IPS-15b (cell line): ENCODE results near the gene ELK1.
"Not testable (repeated sequence)": the region's sequence is repeated elsewhere in the genome, so short reads cannot be mapped to it uniquely, and the experiment has no call there.

Experiments used
- H3K27me3 ChIP-seq: one replicate; pipeline ENCODE4 v1.6.1; 2013; ENCODE audit warnings: low read length; ENCODE audit not compliant: control insufficient read depth, insufficient read depth
- H3K36me3 ChIP-seq: one replicate; pipeline ENCODE4 v1.6.1; 2013; ENCODE audit warnings: low read length; ENCODE audit not compliant: control insufficient read depth, insufficient read depth
- H3K4me1 ChIP-seq: one replicate; pipeline ENCODE4 v1.6.1; 2013; ENCODE audit warnings: mild to moderate bottlenecking, low read length; ENCODE audit not compliant: control insufficient read depth, insufficient read depth
- H3K4me3 ChIP-seq: one replicate; pipeline ENCODE4 v1.5.1; 2013; ENCODE audit warnings: low read depth, low read length
- H3K9ac ChIP-seq: one replicate; pipeline ENCODE4 v1.6.1; 2013; ENCODE audit warnings: low read depth, mild to moderate bottlenecking, low read length
- H3K9me3 ChIP-seq: one replicate; pipeline ENCODE4 v1.6.1; 2013; ENCODE audit warnings: mild to moderate bottlenecking, low read length; ENCODE audit not compliant: control insufficient read depth, insufficient read depth

The ELK1 gene, protein sequence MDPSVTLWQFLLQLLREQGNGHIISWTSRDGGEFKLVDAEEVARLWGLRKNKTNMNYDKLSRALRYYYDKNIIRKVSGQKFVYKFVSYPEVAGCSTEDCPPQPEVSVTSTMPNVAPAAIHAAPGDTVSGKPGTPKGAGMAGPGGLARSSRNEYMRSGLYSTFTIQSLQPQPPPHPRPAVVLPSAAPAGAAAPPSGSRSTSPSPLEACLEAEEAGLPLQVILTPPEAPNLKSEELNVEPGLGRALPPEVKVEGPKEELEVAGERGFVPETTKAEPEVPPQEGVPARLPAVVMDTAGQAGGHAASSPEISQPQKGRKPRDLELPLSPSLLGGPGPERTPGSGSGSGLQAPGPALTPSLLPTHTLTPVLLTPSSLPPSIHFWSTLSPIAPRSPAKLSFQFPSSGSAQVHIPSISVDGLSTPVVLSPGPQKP

DNA sequence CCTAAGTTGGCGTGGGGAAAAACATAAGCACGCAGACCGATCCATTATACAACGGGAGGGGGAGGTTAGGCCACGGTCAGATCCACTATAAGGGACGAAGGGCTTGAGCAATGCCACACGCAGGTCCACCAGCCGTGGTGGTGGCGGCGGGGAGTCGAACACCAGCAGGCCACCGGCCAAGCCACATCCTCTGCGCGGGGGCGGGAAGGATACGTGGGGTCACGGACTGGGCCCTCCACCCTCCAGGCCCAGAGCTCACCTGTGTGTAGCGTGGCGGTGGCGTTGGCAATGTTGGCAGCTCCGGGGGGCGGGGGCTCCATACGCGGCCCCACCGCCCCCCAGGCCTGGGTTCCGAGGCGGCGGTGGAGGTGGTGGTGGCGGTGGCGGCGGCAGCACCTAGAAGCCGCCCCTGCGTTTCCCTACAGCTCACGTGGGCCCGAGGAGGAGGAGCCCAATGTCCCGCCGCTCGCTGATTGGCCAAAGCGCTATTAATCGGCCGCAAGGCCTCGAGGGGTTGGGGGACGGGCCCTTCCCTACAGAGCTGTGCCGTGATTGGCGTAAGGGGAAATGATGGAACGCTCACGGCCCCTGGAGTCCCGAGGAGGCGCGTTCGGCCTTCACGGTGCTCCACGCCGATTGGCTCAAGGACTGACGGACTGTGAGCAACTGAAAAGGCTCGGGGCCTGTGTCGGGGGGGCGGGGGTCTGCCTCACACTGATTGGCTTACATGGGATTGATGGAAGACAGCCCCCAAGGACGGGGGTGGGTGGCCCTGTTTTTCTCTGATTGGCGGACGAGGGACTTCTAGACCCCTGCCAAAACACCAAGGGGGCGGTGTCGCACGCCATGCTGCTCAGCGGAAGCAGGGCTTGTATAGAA, at the start of gene ELK1:
TSS of gene ELK1 (minus strand) at position 400 of the 879 bp plus-strand sequence. CDS start 9,122 bp downstream, outside the sequence.
- Histone ChIP-seq H3K36me3 (no peaks in the 10 kb centered on the region), H3K9me3 (no peaks in the 10 kb centered on the region), H3K4me1 (no peaks in the 10 kb centered on the region), H3K9ac (no peak within 1 kb of the TSS), H3K27me3 (no peaks in the 10 kb centered on the region), H3K4me3 (peak within 1 kb of the TSS; percentile 70)

DNA sequence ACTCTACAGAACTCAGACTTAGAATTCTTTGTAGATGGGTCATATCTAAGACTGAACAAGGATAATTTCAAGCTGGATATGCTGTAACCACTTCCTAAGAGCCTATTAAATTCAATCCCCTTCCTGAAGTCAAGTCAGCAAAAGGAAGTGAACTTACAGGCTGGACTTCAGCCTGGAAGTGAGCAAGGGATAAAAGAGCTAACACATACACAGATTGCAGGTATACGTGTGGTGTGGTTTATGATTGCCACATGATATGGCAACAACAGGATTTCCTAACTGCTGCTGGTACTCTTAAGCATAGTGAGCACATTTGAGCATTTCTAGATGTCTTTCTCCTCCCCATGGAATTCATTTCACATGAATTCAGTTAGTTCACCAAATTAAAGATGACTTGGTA, 46.8 kb upstream of the ELK1 start:
- no peak overlapping the region for H3K4me3 ChIP-seq
- H3K9ac ChIP-seq: no peak overlapping the region
- H3K9me3 ChIP-seq: no peaks in the 10 kb centered on the region
- no peaks in the 10 kb centered on the region for H3K36me3 ChIP-seq
- no peaks in the 10 kb centered on the region for H3K27me3 ChIP-seq
- no peaks in the 10 kb centered on the region for H3K4me1 ChIP-seq

DNA sequence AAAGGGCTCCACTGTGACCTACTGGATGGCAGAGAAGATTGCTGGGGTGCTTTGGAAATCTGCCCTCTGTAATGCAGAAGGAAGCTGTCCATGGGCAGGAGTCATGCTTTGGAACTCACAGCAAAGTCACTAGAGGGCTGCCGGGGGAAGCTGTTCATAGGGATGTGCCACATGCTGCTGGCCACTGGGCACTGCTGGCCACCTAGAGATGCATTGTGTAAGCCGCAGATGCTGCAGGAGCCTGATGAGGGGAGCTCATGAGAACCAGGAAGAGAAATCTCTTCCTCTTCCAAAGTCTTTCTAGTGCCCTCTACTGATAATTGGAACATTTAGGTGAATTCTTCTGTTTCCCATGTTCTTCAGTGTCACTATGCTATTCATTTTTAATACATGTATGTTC, 39.8 kb upstream of the ELK1 start:
- no peaks in the 10 kb centered on the region for H3K27me3 ChIP-seq
- no peak overlapping the region for H3K4me3 ChIP-seq
- no peaks in the 10 kb centered on the region for H3K4me1 ChIP-seq
- no peak overlapping the region for H3K9ac ChIP-seq
- no peaks in the 10 kb centered on the region for H3K9me3 ChIP-seq
- H3K36me3 ChIP-seq: no peaks in the 10 kb centered on the region

DNA sequence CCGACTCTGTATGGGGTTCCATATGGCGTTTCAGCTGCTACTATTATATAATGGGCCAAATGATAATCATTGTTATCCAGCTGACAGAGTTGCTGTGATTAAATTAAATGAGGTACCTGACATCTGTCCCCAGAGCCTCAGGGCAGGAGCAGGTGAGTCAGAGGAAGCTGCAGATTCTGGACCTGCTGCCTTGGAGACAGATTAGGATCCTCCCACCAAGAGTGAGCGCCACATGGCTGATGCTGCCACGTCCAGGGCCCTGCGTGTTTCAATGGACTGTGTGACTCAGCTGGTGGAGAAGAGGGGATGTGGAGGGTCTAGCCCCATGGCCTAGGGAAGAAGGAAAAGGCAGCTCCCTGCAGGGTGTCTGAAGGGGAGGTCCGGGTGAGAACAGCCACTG, 36.9 kb upstream of the ELK1 start:
- Histone ChIP-seq H3K9ac (no peak overlapping the region), H3K4me3 (no peak overlapping the region), H3K4me1 (no peaks in the 10 kb centered on the region), H3K27me3 (no peaks in the 10 kb centered on the region), H3K36me3 (no peaks in the 10 kb centered on the region), H3K9me3 (no peaks in the 10 kb centered on the region)

DNA sequence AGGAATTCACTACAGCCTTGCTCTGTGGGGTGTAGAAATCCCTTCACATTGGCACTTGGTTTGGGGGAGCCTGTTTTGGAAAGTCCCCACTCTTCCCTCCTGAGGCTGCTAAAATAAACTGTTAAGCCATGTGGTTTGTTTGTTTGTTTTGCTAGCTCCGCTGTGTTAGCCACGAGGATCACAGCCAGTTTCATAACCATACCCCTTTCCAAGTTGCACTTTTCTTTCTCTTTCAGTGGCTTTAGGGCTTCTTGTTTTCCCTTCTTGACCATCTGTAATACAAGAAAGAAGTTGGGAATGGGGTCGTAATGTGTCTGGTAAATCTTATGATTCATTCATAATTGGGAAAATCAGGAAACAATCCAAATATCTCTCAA, 33.5 kb upstream of the ELK1 start:
- H3K9ac ChIP-seq: no peak overlapping the region
- H3K27me3 ChIP-seq: no peaks in the 10 kb centered on the region
- H3K4me3 ChIP-seq: no peak overlapping the region
- H3K9me3 ChIP-seq: no peaks in the 10 kb centered on the region
- no peaks in the 10 kb centered on the region for H3K36me3 ChIP-seq
- H3K4me1 ChIP-seq: no peaks in the 10 kb centered on the region

DNA sequence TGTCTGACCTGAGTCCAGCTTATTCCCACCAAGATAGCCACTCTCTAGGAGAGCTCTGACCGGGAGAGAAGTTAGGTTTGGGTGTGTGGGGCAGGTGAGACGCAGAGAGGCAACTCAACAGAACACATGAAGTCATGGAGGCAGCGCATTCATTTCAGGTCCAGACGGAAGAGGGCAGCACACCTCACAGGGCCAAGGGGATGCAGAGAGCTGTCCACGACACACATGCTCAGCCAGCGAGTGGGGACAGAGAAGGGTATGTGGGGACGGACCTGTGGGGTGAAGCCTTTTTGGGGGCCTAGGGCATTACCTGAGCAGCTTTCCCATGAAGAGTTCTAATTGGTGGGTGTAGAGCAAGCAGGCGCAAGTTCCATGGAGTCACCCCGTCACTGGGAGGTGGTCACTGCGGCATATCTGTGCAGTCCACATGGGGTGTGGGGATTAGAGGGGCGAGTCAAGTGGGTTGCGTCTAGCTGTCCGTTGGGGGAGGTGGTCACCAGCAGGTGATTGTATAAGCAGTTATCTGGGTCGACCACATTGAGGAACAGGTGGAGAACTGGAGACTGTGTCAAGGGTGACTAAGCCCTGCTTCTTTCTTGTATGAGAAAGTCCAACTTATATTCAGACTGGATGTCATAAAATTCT, 32.9 kb upstream of the ELK1 start:
- Histone ChIP-seq H3K4me1 (no peaks in the 10 kb centered on the region), H3K4me3 (no peak overlapping the region), H3K9me3 (no peaks in the 10 kb centered on the region), H3K27me3 (no peaks in the 10 kb centered on the region), H3K36me3 (no peaks in the 10 kb centered on the region), H3K9ac (no peak overlapping the region)

DNA sequence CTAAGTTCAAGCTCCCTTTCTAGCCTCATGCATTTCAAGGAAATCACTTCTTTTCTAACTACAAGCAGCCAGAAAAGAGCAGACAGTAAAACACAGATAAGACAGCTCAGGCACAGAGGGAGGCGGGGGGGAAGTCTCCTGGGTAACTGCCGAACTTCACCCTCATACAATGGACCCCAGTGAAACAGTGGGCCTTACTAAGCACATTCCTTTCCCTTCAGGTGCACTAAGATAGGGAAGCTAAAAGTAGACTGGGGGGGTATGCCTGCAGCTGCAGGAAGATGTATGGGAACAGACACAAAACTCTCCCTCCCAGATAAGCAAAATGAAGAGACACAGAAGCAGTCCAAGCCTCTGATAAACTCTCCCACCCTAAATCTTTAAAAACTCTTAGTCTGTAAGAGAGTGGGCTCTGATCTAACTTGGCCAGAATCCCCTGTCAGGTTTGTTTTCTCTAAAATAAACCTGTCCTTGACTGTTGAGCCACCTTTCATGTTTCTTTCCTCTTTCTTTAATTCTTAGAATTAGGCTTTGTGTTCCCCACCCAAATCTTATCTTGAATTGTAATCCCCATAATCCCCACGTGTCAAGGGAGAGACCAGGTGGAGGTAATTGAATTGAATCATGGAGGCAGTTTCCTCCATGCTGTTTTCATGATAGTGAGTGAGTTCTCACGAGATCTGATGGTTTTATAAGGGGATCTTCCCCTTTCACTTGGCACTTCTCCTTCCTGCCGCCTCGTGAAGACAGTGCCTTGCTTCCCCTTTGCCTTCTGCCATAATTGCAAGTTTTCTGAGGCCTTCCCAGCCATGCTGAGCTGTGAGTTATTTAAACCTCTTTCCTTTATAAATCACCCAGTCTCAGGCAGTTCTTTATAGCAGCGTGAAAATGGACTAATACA, 25.8 kb upstream of the ELK1 start:
- not testable (repeated sequence) for H3K36me3 ChIP-seq, H3K4me1 ChIP-seq, H3K9me3 ChIP-seq, H3K9ac ChIP-seq, H3K27me3 ChIP-seq, H3K4me3 ChIP-seq

DNA sequence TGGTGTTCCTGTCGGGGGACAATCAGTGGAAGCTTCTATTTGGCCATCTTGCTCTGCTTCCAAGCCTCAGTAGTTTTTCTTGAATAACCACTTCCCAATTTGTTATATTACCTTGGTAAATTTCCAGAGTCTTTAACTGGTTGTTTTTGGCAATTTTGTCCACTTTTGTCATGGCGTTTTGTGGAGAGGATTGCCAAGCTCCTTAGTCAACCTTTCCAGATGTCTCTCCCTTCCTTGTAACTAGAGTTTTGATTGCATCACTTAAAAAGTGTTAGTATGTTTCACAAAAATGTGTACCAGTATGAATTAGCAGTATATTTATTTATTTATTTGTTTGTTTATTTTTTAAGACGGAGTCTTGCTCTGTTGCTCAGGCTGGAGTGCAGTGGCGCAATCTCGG, 24.4 kb upstream of the ELK1 start:
- Histone ChIP-seq H3K9ac (no peak overlapping the region), H3K36me3 (no peaks in the 10 kb centered on the region), H3K4me3 (no peak overlapping the region), H3K27me3 (no peaks in the 10 kb centered on the region), H3K4me1 (no peaks in the 10 kb centered on the region), H3K9me3 (no peaks in the 10 kb centered on the region)

DNA sequence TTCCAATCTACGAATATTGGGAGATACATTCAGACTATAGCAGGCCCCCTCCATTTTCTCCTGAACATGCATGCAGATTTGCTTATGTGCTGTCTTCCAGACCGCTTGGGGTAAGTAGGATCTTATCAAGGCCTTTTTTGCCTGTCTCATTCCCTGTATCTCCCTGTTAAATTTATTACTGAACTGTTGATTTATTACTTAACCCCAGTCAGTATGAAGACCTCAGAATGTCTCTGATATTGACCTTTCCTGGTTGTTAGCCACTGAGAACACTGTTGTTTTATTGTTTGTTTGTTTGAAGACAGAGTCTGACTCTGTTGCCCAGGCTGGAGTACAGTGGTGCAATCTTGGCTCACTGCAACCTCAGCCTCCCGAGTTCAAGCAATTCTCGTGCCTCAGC, 15.4 kb upstream of the ELK1 start:
- H3K36me3 ChIP-seq, H3K27me3 ChIP-seq, H3K4me1 ChIP-seq, H3K9ac ChIP-seq, H3K9me3 ChIP-seq, H3K4me3 ChIP-seq: not testable (repeated sequence)

DNA sequence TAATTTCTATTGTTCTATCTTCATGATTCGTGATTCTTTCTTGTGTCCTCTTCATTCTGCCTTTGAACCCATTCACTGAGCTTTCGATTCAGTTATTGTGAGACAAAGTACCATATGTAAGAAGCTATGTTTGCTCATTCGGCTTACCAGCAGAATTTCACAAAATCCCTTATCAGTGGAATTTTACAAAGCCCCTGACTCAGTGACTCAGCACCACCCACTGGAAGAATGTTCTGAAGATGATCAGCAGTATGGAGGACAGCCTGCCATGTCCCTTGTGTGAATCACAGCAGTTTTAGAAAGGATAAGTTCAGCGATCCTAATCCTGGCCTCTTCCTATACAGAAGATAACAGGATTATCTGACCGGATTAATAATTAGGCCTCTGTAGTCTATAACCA, 14.4 kb upstream of the ELK1 start:
- H3K9ac ChIP-seq: no peak overlapping the region
- H3K4me1 ChIP-seq: no peaks in the 10 kb centered on the region
- H3K27me3 ChIP-seq: no peaks in the 10 kb centered on the region
- H3K4me3 ChIP-seq: no peak overlapping the region
- no peaks in the 10 kb centered on the region for H3K9me3 ChIP-seq
- H3K36me3 ChIP-seq: no peaks in the 10 kb centered on the region

DNA sequence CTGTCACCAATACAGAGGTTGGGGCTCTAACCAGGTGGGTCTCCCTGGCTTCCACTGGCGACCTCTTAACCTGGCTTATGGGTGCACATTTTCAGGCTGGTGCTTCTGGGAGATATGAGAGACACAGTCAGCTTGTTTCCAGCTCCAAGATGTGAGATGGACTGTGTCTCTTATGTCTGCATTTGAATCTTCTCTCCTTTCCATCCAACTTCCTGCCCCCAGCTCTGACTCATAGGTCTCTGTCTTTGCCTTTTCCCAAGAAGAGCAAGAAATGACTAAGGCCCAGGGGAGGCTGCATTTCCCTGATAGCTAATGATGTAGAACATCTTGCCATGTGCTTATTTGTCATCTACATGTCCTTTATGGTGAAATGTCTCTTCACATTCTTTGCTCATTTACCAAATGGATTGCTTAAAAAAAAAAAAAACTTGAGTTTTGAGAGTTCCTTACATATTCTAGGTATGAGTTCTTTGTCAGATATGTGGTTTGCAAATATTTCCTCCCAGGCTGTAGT, 11.8 kb upstream of the ELK1 start:
- no peaks in the 10 kb centered on the region for H3K27me3 ChIP-seq
- H3K9me3 ChIP-seq: no peaks in the 10 kb centered on the region
- H3K9ac ChIP-seq: no peak overlapping the region
- no peaks in the 10 kb centered on the region for H3K36me3 ChIP-seq
- H3K4me1 ChIP-seq: no peaks in the 10 kb centered on the region
- no peak overlapping the region for H3K4me3 ChIP-seq
